GM19035 (cell line): Measurements from ENCODE around the gene F11R.
"Not testable (repeated sequence)": the region's sequence is repeated elsewhere in the genome, so short reads cannot be mapped to it uniquely, and the experiment has no call there.

ENCODE experiments used
- ATAC-seq: cut with Tn5 transposase; IDR thresholded peaks from one replicate; pipeline ENCODE4 v1.9.1; 2021; ENCODE audit not compliant: unreplicated experiment

Gene F11R

GRCh38 chr1:161020509-161021164 lies at the start of gene F11R:
Gene F11R, minus strand, starts transcription at chr1:161021152. Its CDS starts 79 bp downstream, at chr1:161021073.
- ATAC-seq: peak; percentile 45

- peak; percentile 87 for ATAC-seq
These were observed 48.8 kb upstream of the F11R start, which contains the start of gene ARHGAP30 for GRCh38 chr1:161069731-161070270. Gene ARHGAP30, minus strand, starts transcription at chr1:161069891. Its CDS starts 267 bp downstream, at chr1:161069624.

GRCh38 chr1:161069241-161069640 lies 48.3 kb upstream of the F11R start:
- ATAC-seq: no peak

- peak; percentile 52 for ATAC-seq
These were observed 47.6 kb upstream of the F11R start for GRCh38 chr1:161068306-161069234.

- ATAC-seq: no peak
These were observed 45.7 kb upstream of the F11R start for GRCh38 chr1:161066694-161067093.

GRCh38 chr1:161065681-161066080 lies 44.7 kb upstream of the F11R start:
- ATAC-seq: not testable (repeated sequence)

GRCh38 chr1:161063936-161064335 lies 43.0 kb upstream of the F11R start:
- ATAC-seq: not testable (repeated sequence)

GRCh38 chr1:161061419-161061818 lies 40.5 kb upstream of the F11R start:
- no peak for ATAC-seq

GRCh38 chr1:161059293-161059692 lies 38.3 kb upstream of the F11R start:
- no peak for ATAC-seq

- ATAC-seq: no peak
These were observed 33.9 kb upstream of the F11R start for GRCh38 chr1:161054805-161055204.

- no peak for ATAC-seq
These were observed 33.3 kb upstream of the F11R start for GRCh38 chr1:161054232-161054631.

- no peak for ATAC-seq
These were observed 31.9 kb upstream of the F11R start for GRCh38 chr1:161052899-161053298.

- ATAC-seq: no peak
These were observed 30.3 kb upstream of the F11R start for GRCh38 chr1:161051219-161051618.

GRCh38 chr1:161048949-161049722 lies 28.2 kb upstream of the F11R start:
- no peak for ATAC-seq

GRCh38 chr1:161047436-161048420 lies 26.8 kb upstream of the F11R start:
- ATAC-seq: no peak

GRCh38 chr1:161046605-161047228 lies 25.8 kb upstream of the F11R start:
- peak; percentile 42 for ATAC-seq

GRCh38 chr1:161045736-161046604 lies 25.0 kb upstream of the F11R start, which contains the start of gene USF1:
Gene USF1, minus strand, starts transcription at chr1:161045977. Its CDS starts 2,702 bp downstream, at chr1:161043275.
- peak; percentile 69 for ATAC-seq
